Measurements from ENCODE around the gene CTNNB1.

The CTNNB1 gene

DNA sequence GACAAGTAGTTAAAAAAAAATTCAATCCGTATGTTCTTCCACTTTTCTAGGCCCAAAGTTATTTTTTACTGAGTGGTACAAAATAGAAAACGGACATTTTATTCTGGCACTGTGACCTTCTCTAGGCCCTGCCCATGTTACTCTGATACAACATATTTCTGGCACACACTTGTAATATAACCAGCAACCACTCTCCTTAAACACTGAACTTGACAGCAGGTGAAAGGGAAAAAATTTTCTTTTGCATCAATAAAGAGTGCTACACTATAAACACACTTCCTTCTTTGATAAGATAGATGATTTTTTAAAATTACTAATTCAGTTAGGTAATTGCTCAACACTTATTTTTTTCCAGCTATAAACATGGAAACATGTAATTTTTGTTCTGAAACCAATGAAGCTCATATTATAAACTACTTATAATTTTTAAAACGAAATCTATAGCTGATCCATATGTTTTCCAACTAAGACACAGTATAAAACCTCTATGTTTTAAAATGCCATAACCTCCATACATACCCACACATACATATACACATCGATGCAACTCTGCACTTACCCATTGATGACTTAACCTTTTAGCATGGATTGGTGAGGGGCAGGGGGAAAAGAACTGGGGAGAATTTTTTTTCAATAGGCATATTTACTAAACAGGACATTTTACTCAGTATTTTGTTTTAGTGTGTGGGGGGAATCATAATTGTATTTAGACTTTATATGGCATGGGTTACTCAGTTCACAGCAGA lies 5.3 kb upstream of the CTNNB1 start:
- no peak for DNase-seq

DNA sequence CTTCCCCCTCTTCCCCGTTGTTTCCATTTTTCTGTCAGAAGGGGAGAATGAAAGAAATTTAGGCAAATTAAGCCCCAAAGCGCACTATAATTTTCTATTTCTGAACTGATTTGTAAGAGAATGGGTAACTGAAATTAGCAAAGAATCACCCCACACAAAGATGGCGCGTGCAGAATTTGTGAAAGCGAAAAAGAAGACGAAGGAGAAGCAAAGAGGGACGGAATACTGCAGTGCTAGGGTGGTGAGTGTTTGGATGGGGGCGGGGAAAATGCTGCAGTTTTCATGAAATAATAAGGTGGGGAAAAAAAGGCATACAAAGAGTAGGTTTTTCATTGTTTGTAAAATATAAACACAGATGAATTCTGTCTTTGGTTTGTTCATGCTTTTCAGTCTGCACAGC lies 4.6 kb upstream of the CTNNB1 start:
- DNase-seq: no peak

DNA sequence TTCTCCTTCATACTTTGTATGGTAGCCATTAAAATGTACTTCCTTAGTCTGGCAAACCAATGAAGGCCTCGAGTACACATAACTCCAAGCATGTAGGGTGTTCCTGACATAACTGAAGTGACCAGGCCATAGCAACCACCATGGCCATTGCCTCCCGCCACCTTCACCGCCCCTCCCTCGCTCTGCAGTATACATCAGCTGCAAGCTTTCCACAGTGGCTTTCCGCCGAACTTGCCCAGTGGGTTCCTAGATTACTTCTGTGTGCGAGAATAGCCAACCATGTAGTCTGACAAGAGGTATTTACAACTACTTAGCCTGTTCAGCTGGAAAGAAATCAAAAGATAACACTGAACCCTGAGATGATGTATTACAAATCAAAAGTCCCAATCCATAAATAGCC lies 3.4 kb upstream of the CTNNB1 start:
- DNase-seq: no peak

DNA sequence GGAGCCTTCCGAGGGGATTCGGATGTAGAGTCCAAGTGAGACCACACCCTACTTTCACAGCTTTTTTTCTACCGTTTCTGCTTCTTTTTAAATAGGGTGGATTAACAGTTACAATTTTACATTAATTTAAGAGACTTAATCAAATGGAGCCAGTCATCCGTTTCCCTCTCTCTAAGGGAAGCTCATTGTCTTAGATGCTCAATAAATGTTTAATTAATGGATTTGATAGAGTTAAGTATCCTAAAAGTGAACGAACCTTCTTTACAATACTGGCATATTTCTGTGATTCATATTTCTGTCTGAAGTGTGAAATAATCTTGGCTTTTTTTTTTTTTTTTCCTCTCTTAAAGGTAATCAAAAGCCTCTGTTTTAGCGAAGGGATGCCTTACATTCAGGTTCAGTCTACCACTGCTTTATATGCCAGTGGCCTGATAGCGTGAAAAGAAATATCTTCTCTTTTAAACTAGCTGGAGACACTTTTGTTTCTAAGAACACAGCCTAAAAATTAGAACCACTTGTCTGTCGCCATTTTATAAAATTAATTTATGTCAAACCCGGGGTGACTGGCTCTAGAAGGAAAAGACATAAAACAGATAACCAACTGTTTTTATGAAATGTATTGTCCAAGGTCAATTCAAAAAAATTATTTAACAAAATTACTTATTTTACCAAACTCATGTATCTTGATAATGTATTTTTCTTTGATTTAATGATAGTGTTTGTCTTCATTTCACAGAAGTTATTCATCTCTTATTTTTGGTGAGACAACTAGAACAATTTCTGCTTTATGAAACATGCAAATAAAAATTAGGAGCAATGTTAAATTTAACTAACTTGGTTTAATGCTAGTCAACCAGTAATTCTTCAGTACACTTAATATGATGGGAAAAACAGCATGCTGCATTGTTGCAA lies 2.5 kb upstream of the CTNNB1 start:
- no peak for DNase-seq

DNA sequence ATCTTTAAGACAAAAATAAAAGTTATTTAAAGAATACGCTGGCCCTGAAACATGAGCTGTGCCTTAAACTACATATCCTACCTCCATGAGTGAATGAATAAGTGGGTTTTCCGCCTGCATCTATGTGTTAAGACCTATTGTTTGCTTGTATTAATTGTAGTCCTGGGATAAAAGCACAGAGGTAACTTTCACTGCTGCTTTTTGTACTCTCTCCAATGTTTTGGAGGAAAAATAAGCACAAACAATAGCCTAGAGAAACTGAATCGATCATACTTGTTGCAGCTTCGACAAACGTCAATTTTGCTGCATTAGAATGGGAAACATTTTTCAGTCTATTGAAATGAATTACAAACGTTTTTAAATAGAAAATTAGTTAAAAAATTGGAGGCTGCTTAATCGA lies 1.3 kb upstream of the CTNNB1 start:
- DNase-seq: no peak

DNA sequence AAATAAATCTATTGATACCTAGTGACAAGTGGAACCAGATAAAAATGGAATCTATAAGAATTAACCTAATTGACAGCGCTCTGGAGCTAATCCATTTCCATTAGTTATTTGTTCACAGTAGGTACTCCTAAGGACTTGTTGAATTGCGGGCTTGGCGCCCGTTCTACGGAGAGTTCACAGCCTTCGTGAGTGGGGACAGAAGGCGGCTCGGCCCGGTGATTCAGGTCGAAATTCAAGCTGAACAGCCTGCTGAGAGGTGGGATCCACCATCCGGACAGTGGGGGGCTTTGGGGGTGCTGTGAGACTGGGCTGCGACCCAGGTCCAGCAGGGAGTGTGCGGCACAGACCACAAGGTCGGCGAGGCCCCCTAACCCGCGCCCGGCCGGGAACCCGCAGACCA lies 779 bp upstream of the CTNNB1 start:
- DNase-seq: peak; percentile 30

DNA sequence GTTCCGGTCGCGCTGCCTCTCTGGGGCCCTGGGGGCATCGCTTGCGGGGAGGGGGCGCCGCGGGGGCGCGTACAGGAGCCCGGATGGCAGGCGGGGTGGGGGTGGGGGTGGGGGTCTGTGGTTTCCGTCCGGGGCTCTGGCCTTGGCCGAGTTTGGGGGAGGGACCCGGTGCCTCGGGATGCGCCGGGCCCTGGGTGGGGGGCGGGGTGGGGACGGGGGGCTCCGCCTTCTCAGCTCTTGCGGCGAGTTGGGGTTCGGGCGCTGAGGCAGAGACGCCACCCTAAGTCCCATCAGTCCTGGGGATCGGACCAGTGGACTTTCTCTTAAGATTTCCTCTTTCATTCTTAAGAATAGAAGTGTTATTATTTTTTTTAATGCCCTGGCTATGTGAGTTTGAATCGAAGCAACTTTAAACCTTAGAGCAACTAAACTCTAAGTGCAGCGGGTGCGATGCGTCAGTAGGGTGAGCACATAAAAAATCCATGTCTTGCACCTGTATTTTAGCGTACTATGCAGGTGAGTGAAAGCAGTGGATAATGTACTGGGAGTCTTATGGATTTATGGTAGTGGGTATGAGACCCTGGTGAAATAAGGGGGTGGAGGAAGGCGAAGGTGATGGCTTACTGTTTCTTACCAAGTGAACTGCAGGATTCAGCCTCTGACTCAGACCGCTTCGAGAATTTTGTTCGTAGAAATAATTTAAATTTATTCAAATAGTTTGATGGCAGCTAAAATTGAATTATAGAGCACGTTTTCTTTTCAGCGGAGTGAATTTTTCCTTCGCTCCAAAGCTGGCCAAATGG lies 762 bp downstream of the CTNNB1 start:
- peak; percentile 33 for DNase-seq

DNA sequence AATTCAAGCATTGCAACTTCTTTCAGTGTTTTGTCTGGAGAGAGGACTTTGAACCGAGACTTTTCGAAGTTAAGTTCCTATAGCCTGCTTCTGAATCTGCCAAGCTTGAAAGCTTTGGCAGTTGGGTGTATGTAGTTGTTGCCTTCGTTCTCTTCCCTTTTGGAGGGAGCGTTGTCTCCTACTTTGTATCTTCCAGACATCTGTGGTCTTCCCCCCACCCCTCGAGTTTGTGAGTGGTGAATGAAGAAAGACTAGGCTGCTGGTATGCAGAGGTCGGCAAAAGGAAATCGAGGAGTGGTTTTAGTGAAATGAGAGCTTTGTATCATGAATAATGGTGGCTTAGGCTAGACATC lies 1.3 kb downstream of the CTNNB1 start:
- no peak for DNase-seq

DNA sequence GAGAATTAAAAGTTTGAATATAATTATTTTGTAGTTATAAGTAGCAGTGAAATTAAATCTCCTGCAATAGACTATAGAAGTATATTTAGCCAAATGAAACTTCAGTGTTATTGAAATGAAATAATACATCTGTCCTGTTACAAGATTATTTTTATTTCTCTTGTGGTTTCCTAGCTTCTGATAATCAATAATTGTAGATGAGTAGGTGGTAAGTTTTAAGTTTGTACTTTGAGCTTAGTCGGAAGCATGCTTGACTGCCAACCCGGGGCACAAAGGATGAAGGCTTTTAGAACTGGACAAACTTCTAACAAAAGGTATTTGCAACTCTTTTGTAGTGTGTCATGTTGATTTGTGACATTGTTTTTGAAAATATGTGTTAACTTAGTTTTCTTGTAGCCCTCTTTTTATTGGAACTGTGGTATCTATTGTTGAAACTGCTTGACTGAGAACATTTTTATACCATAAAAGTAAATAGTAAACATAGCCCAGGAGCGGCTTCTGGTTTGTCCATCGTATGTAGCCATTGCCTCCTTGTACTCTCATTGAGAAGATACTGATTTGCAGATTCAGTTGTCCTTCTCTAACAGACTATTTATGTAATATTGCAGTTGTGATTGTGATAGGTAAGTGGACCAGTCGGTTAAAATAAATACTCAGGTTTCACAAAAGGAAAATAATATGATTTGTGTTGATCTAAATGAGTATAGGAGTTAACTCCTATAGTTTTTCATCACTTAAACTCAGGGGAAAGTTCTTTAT lies 2.9 kb downstream of the CTNNB1 start:
- no peak for DNase-seq

DNA sequence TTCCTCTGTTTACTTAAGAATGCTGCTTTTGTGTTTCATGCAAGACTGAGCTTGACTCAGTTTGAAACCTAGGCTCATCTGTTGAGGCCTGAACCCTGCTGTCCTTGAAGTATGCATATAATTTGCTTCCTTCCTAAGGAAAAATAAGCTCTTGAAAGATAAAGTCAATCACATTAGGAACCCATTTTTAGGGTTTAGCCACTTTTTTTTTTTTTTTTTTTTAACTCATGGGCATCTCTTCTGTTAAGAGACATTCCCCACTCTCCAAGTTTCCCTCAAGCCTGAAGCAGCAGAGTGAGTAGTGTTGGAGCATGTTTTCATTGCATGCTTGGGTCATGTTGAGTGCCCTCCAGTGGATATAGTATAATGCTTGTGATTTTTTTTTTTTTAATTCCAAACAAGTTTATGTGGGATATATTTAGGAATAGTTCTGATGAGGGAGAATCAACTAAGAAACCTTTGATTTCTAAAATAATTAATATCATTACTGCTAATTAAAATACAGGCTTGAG lies 3.6 kb downstream of the CTNNB1 start:
- DNase-seq: no peak

DNA sequence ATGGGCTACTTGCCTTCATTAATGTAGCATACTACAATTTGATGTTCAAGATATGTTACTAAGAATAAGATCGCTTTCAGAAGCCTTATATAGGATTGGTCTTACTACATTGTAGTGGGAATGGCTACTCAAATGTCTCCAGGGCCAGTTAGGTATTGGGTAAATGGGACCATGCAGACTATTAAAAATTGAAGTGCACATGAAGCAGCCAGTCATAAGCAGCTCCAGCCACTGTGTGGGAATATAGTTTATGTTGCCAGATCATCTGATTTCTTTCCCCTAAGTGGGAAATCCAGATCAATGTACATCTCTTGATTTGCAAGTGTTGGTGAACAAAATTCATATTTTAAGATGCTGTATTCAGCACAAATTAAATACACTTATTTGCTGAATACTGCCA lies 5.1 kb downstream of the CTNNB1 start:
- DNase-seq: no peak

DNA sequence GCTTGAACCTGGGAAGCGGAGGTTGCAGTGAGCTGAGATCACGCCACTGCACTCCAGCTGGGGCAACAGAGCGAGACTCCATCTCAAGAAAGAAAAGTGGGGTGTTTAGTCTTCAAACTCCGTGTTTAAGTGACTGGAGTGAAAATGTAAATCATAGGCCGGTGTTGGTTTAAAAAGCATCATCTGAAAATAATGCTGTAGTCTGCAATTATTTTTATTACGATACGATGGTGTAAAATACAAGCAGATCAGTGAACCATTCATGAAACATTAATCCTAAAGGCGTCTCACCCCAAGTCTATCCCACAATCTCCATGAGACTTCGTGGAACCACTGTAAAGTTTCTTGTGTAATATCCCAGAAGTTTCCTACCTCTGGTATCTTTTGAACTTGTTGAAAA lies 6.3 kb downstream of the CTNNB1 start:
- DNase-seq: no peak

DNA sequence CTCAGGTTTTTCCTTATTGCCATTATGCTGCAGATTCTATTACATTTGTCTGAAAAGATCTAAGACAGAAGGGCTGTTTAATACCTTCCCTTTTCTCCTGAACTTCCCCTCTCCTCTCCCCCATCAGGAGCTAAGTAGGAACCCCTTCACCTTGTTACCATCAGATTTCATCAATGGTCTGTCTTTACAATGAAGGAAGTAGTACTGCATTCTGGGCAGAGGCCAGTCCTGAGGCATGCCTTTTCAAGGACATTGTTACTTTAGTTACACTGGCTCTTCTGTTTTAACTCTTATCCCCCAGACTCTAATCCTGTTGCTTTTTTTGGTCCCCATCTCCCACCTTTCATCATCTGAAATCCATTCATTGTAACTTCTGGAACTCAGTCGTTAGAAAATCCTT lies 8.1 kb downstream of the CTNNB1 start:
- DNase-seq: no peak

DNA sequence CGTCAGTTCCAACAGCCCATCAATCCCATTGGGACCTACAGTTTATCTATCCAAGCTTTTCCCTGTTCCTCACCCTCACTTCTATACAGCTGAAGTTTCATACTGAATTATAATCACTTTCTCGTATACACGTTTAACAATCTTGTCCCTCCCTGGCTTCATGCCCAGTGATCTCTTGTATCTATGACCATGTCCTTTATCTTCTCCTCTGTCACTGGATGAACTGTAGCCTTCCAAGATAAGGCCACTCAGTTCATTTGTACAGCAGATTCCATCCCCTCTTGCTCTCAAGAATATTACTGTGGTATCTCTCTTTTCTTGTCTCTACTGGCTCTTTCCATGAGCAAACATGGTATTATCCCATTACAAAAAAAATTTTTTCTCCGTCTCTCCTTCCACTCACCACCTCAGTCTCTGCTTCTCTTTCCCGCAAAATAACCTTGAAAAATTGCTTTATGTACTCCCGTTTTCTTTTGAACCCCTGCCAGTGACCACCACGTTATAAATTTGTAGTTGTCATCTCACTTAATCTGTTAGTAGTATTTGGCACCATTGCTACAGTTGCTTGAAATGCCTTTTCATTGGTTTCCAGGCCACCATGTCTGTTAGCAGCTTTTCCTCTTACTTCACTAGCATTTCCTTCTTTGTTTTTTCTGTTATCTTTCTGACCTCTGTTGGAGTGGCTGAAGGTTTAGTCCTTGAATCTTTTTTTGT lies 9.4 kb downstream of the CTNNB1 start:
- no peak for DNase-seq

DNA sequence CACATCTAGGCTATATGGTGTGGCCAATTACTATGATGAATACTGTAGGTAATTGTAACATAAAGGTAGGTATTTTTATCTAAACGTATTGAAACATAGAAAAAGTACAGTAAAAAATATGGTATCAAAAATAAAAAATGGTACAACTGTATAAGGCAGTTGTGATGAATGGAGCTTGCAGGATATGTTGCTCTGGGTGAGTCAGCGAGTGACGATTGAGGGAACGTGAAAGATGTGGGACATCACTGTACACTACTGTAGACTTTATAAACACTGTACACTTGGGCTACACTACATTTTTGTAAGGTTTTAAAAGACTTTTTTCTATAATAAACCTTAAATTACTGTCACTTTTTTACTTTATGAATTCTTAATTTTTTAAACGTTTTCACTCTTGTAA lies 10.3 kb downstream of the CTNNB1 start:
- DNase-seq: no peak

DNA sequence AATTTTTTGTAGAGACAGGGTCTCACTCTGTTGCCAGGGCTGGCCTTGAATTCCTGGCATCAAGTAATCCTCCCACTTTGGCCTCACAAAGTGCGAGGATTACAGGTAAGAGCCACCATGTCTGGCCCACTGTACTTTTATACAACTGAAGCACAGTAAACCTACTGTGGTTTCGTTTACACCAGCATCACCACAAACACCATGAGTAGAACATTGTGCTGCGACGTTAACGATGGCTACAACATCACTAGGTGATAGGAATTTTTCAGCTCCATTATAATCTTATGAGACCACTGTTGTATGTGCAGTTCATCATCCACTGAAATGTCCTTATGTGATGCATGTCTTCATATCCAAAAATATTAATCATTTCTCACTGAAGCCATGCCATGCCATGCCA lies 11.7 kb downstream of the CTNNB1 start:
- no peak for DNase-seq

DNA sequence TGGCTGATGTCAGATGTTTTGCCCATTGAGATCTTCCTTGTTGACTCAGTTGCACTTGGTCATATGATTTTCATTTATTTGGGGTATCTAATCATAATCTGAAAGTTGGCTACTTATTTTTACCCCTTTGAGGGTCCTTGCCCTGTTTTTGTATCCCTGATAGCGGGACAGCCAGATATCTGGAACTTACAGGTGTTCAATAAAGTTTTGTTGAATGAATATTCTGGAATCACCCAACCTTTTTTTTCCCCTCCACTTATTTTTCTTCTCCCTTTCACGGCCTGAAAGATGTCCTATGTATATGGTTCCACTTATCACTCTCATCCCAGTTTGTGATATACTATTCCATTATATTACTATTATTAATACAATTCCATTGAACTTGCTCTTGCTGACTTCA lies 12.8 kb downstream of the CTNNB1 start:
- DNase-seq: no peak

DNA sequence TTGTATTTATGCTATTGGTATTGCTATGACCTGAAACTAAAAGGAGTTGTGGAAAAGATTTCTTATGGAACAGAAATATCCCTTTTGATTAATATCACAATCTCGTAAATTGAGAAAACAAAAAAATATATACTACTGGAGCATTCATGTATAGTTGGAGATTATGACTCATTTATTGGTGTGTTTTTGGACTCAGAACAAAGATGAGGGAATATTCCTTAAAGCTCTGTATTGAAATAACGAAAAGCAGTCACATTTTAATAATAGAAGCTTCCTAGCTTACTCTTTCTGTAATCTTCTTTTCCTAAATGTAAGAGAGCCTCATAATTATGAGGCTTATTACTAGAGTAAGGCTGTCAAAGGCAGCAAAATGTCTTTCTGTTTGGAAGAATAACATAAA lies 14.3 kb downstream of the CTNNB1 start:
- no peak for DNase-seq

DNA sequence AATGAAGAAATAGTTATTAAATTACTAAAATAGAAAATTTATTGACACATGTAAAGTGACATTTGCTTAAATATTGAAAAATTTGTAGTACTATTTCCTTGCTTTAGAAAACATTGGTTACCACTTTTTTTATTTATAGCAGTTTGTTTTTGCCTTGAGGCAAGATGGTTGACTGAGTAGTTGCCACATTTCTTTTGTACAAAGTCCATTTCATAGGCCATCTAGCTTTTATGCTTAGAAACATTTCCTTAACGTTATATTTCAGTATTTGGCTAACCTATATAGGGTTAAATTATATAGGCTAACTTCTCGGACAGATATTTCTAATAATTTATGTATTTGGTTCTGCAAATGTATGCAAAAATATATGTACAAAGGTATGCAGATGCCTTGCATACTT lies 17.1 kb downstream of the CTNNB1 start:
- no peak for DNase-seq

DNA sequence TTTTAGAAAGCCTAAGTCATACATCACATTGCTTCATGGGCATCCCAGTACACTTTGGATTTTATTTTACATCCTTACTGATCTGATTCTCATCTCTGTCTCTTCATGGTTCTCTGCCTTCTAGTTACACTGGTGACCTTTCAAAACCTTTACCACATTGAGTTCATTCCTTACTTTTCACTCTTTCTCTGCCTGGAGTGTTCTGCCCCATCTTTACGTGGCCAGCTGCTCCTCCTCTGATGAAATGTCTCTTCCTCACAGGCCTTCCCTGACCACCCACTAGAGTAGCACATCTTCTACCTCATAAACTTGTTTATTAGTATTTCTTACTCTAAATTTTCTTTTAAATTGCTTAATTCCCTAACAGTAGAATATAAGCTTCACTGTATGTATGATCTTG lies 17.7 kb downstream of the CTNNB1 start:
- no peak for DNase-seq

DNA sequence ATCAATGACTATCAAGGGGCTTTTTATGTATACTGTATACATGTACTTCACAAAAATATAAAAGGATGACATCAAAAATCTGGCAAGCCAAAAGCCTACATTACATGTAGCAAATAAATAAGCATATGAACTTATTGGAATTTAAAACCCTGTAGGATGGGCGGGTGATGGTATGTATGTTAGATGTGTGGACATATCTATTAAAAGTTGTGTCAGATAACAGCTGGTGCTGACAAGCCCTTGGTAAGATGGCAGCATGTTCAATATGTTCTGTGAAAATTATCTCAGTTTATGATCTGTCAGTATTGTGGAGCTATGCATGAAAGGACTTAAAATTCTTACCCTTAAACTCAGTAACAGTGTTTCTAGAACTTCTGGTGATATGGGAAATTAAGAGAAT lies 20.1 kb downstream of the CTNNB1 start:
- DNase-seq: no peak
